Lower lobe of right lung (tissue), 2 donors: ENCODE data around the gene NTM. TPM values are rescaled to one million over a fixed set of nuclear protein-coding genes. Genes with fewer than 3 reads are reported as not detected.

ENCODE experiments used
- ATAC-seq, 2 donors: fragments of 200-7000 bp; cut with Tn5 transposase; one replicate each; pipeline ENCODE4 v1.9.1; 2020 to 2022; ENCODE audit warnings: mild to moderate bottlenecking in 2 of 2, moderate library complexity in 2 of 2
- DNase-seq: peaks from one replicate; pipeline ENCODE4 v3.0.0-alpha.2; 2020
- H3K27ac ChIP-seq: fragments of 200-600 bp; one replicate; pipeline ENCODE4 v1.8.0; 2022
- H3K27me3 ChIP-seq: fragments of 200-600 bp; one replicate; pipeline ENCODE4 v1.8.0; 2022; ENCODE audit warnings: low read depth
- H3K36me3 ChIP-seq: fragments of 200-600 bp; one replicate; pipeline ENCODE4 v1.8.0; 2022; ENCODE audit warnings: mild to moderate bottlenecking
- H3K4me1 ChIP-seq: fragments of 200-600 bp; one replicate; pipeline ENCODE4 v1.8.0; 2022
- H3K4me3 ChIP-seq: fragments of 200-600 bp; one replicate; pipeline ENCODE4 v1.8.0; 2022; ENCODE audit warnings: mild to moderate bottlenecking
- H3K9me3 ChIP-seq: fragments of 200-600 bp; one replicate; pipeline ENCODE4 v1.8.0; 2022
- intact Hi-C: fragments of 100-400 bp; cut with DNase I; formaldehyde crosslinking; loops from one replicate; pipeline ENCODE4 v1.11.0; 2022
- total RNA-seq: library from RNA; stranded (reverse); fragmentation: NEBNext Ultra II Directional; extraction: Animal tissue kit (Norgen Biotek cat#: 25700); gene quantifications from one replicate; pipeline ENCODE4 v1.2.1, GENCODE V29; 2021
- TF ChIP-seq, protein P1 (sequence below): fragments of 200-600 bp; IDR thresholded peaks from one replicate; pipeline ENCODE4 v1.8.0; 2022; ENCODE audit warnings: antibody characterized with exemption, mild to moderate bottlenecking
- donor health status: DM: no; HTN: yes; CAD: no; lungs with severe emphysema.

Gene NTM
- total RNA-seq, 1 donor from 2014 or later: 2.3 TPM

DNA sequence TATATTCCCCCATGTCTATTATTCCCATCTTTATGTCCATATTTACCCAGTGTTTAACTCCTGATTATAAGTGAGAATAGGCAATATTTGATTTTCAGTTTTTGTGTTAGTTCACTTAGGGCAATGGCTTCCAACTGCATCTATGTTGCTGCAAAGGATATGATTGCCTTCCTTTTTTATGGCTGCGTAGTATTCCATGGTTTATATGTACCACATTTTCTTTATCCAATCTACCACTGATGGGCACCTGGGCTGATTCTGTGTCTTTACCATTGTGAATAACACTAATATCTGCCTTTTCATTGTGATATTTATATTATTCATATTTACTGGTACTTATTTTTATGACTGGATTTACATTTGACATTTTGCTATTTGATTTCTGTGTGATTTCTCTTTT lies 649.6 kb downstream of the NTM start:
- Histone ChIP-seq H3K9me3 (no peaks in the 10 kb centered on the region), H3K4me1 (no peaks in the 10 kb centered on the region), H3K27ac (no peak overlapping the region), H3K36me3 (no peaks in the 10 kb centered on the region), H3K4me3 (no peak overlapping the region), H3K27me3 (no peaks in the 10 kb centered on the region)
- TF ChIP-seq, protein P1, sequence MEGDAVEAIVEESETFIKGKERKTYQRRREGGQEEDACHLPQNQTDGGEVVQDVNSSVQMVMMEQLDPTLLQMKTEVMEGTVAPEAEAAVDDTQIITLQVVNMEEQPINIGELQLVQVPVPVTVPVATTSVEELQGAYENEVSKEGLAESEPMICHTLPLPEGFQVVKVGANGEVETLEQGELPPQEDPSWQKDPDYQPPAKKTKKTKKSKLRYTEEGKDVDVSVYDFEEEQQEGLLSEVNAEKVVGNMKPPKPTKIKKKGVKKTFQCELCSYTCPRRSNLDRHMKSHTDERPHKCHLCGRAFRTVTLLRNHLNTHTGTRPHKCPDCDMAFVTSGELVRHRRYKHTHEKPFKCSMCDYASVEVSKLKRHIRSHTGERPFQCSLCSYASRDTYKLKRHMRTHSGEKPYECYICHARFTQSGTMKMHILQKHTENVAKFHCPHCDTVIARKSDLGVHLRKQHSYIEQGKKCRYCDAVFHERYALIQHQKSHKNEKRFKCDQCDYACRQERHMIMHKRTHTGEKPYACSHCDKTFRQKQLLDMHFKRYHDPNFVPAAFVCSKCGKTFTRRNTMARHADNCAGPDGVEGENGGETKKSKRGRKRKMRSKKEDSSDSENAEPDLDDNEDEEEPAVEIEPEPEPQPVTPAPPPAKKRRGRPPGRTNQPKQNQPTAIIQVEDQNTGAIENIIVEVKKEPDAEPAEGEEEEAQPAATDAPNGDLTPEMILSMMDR: no peak
- DNase-seq (no peak), ATAC-seq (no peak)
- intact Hi-C loops: no loop called here

DNA sequence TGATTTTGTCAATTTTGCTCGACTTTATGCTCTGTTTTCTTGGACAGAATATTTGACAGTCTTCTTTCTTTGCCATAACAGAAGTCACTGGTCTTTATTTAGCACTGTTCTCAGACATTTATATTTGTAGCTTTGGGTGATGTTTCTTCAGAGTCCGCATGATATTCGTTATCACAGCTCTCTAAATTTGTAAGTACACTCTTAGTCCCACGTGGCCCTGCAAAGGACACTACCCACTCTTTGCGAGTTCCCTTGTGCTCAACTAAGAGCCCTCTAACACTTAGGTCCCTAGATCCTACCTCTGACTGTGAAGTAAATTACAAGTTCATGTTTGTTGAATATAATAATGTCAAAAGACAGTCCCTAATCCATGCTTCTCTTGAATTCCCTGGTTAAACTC lies 651.9 kb downstream of the NTM start:
- intact Hi-C loops: no loop called here
- Histone ChIP-seq H3K36me3 (no peaks in the 10 kb centered on the region), H3K27me3 (no peaks in the 10 kb centered on the region), H3K4me3 (no peak overlapping the region), H3K9me3 (no peaks in the 10 kb centered on the region), H3K27ac (no peak overlapping the region), H3K4me1 (no peaks in the 10 kb centered on the region)
- DNase-seq (no peak), ATAC-seq (no peak)
- TF ChIP-seq, protein P1: no peak

DNA sequence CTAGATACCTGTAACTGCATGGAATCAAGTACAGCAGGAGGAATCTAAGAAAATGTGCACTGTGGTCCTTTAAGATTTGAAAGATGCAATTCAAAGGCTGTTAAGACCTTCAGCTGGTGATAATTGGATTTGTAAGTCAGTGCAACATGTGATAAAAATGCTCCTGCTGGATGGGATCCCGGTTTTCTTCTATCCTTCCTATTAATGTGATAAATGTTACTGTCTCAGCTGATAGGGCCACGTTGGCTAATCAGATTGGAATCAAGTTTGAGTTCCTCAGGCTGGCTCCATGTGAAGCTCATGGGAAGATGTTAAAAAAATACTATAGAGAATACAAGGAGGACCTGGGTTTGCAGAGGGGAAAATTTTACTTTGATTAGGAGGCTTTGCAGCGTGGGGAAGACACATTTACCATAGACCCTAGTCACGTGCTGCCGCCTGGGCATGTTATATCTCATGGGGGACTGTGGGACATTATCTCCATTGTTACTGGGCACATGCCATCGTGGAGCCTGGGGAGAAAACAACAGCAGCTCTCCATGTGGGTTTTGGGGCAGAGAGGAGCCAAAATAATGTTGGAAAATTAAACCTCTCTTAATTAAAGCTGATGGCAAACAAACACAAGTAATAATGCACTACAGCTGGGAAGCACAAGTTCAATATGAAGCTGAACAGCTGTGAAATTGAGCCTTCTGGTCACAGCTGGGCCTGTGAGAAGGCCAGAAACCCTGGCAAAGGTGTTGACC lies 652.5 kb downstream of the NTM start:
- Histone ChIP-seq H3K4me3 (no peak overlapping the region), H3K9me3 (no peaks in the 10 kb centered on the region), H3K27ac (no peak overlapping the region), H3K27me3 (no peaks in the 10 kb centered on the region), H3K4me1 (no peaks in the 10 kb centered on the region), H3K36me3 (no peaks in the 10 kb centered on the region)
- DNase-seq: no peak
- intact Hi-C loops: no loop called here
- no peak for ATAC-seq
- TF ChIP-seq, protein P1: no peak

DNA sequence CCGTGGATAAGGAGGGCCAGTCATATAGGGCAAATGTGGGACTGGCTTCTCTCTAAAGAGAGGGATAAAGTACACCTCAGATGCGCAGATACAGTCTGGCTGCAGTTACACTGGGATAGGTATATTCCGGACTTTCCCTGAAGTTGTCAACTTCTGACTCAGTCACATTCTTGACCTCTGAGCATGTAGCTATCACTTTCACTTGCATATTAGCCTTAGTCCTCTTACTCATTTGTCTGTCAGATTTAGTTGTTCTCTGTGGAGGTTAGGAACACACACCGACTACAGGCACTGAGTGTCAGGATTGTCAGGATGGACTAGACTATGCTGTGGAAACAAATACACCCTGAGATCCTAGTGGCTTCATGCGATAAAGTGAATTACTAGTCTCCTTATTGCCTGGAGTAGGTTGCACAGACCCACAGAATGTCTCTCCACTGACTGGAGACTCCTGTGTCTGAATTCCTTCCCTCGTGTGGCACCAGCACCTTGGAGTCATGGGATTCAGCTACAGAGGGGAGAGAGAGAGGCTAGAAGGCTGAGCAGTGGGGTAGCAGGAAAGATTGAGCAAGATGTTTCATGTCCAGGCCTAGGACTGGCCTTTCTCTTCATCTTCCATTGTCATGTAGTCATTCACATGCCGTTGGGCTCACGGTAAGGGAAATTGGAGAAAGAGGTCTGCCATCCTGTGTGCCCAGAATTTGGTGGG lies 654.3 kb downstream of the NTM start:
- ATAC-seq (peak in 1 of 2 donors; percentile 62), DNase-seq (no peak)
- Histone ChIP-seq H3K27me3 (no peaks in the 10 kb centered on the region), H3K27ac (no peak overlapping the region), H3K36me3 (no peaks in the 10 kb centered on the region), H3K4me3 (no peak overlapping the region), H3K9me3 (no peaks in the 10 kb centered on the region), H3K4me1 (no peaks in the 10 kb centered on the region)
- intact Hi-C loops: no loop called here
- TF ChIP-seq, protein P1: no peak

DNA sequence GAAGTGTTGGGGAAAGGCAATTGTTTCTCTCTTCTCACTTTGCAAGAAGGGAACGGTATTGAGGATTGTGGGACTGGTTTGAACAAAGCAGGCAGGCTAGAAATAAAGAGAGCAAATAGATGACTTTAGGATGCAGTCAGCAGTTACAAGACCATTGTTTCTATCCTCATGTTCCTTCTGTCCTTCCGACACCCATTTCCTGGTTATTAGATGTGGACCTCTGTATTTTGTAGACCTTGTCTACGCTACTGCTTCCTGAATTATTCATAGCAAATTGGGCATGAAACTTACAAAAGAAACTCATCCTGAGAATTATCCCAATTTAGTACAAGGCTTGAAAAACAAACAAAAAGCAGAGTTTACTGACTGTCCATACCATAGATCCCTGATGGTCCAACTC lies 656.3 kb downstream of the NTM start:
- no peak for DNase-seq
- ATAC-seq: no peak
- H3K36me3 ChIP-seq: no peaks in the 10 kb centered on the region
- no peaks in the 10 kb centered on the region for H3K27me3 ChIP-seq
- no peak overlapping the region for H3K27ac ChIP-seq
- TF ChIP-seq, protein P1: no peak
- intact Hi-C loops: no loop called here
- no peak overlapping the region for H3K4me3 ChIP-seq
- H3K9me3 ChIP-seq: no peaks in the 10 kb centered on the region
- H3K4me1 ChIP-seq: no peaks in the 10 kb centered on the region
